ENCODE results near the gene PKP3. TPM values are rescaled to one million over a fixed set of nuclear protein-coding genes. Genes with fewer than 3 reads are reported as not detected.
"Not testable (repeated sequence)": the region's sequence is repeated elsewhere in the genome, so short reads cannot be mapped to it uniquely, and the experiment has no call there.

The PKP3 gene
- total RNA-seq, 1 donor from 2014 or later, result not detected

GRCh38 chr11:409600-410483 lies 15.8 kb downstream of the PKP3 start:
- intact Hi-C loops (cut with micrococcal nuclease), result loop anchor here (5.0 kb wide), 1 partner anchor 53 kb away; no protein-coding TSS in a partner anchor

GRCh38 chr11:410711-411110 lies 16.7 kb downstream of the PKP3 start:
- intact Hi-C loops (cut with micrococcal nuclease), result not testable (repeated sequence)

- intact Hi-C loops (cut with micrococcal nuclease), result not testable (repeated sequence)
Measured at GRCh38 chr11:411520-411919, 17.5 kb downstream of the PKP3 start.

GRCh38 chr11:412641-413119 lies 18.7 kb downstream of the PKP3 start:
- intact Hi-C loops (cut with micrococcal nuclease), result no loop called here

GRCh38 chr11:413120-414081 lies 19.4 kb downstream of the PKP3 start:
- intact Hi-C loops (cut with micrococcal nuclease), result loop anchor here (2.0 kb wide), 4 partner anchors 99 to 383 kb away; partner anchors contain the start of genes BET1L, IFITM1, PSMD13 and RIC8A

- intact Hi-C loops (cut with micrococcal nuclease), result loop anchor here (2.0 kb wide), 4 partner anchors 100 to 382 kb away; partner anchors contain the start of genes BET1L, IFITM1, PSMD13 and RIC8A
Measured at GRCh38 chr11:414318-414857, 20.4 kb downstream of the PKP3 start.

GRCh38 chr11:415640-416041 lies 21.6 kb downstream of the PKP3 start:
- intact Hi-C loops (cut with micrococcal nuclease), result loop anchor here (1.0 to 2.0 kb wide), 8 partner anchors 8 to 381 kb away; partner anchors contain the start of genes BET1L, IFITM1, PSMD13 and RIC8A

- intact Hi-C loops (cut with micrococcal nuclease), result no loop called here
Measured at GRCh38 chr11:416051-416756, 22.2 kb downstream of the PKP3 start.

GRCh38 chr11:416757-417621 lies 23.0 kb downstream of the PKP3 start:
- intact Hi-C loops (cut with micrococcal nuclease), result no loop called here

- intact Hi-C loops (cut with micrococcal nuclease), result no loop called here
Measured at GRCh38 chr11:417652-418342, 23.8 kb downstream of the PKP3 start.

GRCh38 chr11:418343-419247 lies 24.6 kb downstream of the PKP3 start:
- intact Hi-C loops (cut with micrococcal nuclease), result no loop called here

- intact Hi-C loops (cut with micrococcal nuclease), result no loop called here
Measured at GRCh38 chr11:419248-420005, 25.4 kb downstream of the PKP3 start.

GRCh38 chr11:420054-420910 lies 26.3 kb downstream of the PKP3 start:
- intact Hi-C loops (cut with micrococcal nuclease), result no loop called here

GRCh38 chr11:420911-421321 lies 26.9 kb downstream of the PKP3 start:
- intact Hi-C loops (cut with micrococcal nuclease), result no loop called here

GRCh38 chr11:422249-422656 lies 28.2 kb downstream of the PKP3 start:
- intact Hi-C loops (cut with micrococcal nuclease), result no loop called here

- intact Hi-C loops (cut with micrococcal nuclease), result no loop called here
Measured at GRCh38 chr11:424232-424631, 30.2 kb downstream of the PKP3 start.

Measured in T-helper 1 cell treated with Interleukin-12 subunit alpha and Interleukin-12 subunit beta and Interleukin-4 antibody, amounts not matched to agents 30 ng/mL and 1 ng/mL, for 36 hours (primary cell).